Fibroblast of lung (primary cell): ENCODE data around the gene DDX49.

Experiments used
- EZH2 ChIP-seq: IDR thresholded peaks from 2 replicates; pipeline ENCODE4 v1.5.1; 2012; ENCODE audit warnings: low read length, control low read depth, mild to moderate bottlenecking; ENCODE audit errors: missing control alignments
- TF ChIP-seq, protein P1 (sequence below), 2 donors: IDR thresholded peaks in 1 of 2; conservative IDR thresholded peaks in 1 of 2; 1 replicate in 1 of 2; 2 replicates in 1 of 2; pipeline ENCODE4 v1.5.1; 2011 to 2012; ENCODE audit warnings: low read length in 2 of 2, control low read depth in 1 of 2, inconsistent platforms in 1 of 2, low read depth in 1 of 2, mild to moderate bottlenecking in 1 of 2

DNA sequence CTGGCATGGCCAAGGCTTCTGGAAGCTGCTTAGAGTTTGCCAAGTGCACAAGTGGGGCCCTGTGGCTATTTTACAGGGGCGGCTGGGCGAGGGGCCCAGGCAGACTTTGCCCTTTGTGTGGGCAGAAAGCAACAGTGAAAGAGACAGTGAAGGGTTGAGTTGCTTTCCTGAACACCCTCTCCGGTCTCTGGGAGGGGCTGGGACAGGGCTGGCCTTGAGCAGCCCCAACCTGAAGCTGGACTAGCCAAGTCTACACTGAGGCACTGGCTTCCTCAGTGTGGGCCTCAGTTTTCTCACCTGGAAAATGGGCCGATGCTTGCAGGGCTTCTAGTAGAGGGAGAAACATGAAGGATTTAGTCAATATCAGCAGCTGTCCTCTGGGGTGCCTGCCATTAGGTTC lies 23.9 kb downstream of the DDX49 start:
- TF ChIP-seq, protein P1, sequence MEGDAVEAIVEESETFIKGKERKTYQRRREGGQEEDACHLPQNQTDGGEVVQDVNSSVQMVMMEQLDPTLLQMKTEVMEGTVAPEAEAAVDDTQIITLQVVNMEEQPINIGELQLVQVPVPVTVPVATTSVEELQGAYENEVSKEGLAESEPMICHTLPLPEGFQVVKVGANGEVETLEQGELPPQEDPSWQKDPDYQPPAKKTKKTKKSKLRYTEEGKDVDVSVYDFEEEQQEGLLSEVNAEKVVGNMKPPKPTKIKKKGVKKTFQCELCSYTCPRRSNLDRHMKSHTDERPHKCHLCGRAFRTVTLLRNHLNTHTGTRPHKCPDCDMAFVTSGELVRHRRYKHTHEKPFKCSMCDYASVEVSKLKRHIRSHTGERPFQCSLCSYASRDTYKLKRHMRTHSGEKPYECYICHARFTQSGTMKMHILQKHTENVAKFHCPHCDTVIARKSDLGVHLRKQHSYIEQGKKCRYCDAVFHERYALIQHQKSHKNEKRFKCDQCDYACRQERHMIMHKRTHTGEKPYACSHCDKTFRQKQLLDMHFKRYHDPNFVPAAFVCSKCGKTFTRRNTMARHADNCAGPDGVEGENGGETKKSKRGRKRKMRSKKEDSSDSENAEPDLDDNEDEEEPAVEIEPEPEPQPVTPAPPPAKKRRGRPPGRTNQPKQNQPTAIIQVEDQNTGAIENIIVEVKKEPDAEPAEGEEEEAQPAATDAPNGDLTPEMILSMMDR (conservative IDR thresholded peaks at IDR 0.05 in 1 of 2, IDR thresholded peaks at IDR 0.05 in 1 of 2; ENCODE audit: low read depth in 1 of 2, low read length in 2 of 2) = no peak
- no peak for TF ChIP-seq EZH2
